GM12872 (cell line): ENCODE results near the gene DHH.

Source experiments
- CTCF ChIP-seq: IDR thresholded peaks from 3 replicates; pipeline ENCODE4 v1.5.1; 2011; ENCODE audit warnings: low read depth, mild to moderate bottlenecking, low read length, moderate library complexity; ENCODE audit not compliant: insufficient read depth

The DHH gene

GRCh38 chr12:49060237-49061156 lies 34.1 kb downstream of the DHH start, which contains the start of gene KMT2D:
Gene KMT2D (minus strand): TSS chr12:49060794. CDS start chr12:49055324, 5,470 bp downstream.
- TF ChIP-seq CTCF, result peak; percentile 38; the same call in 1 of the 3 replicates

GRCh38 chr12:49059299-49060171 lies 35.1 kb downstream of the DHH start:
- no peak for TF ChIP-seq CTCF

- no peak for TF ChIP-seq CTCF
Observed at GRCh38 chr12:49059045-49059298, 35.6 kb downstream of the DHH start.

- TF ChIP-seq CTCF, result no peak
Observed at GRCh38 chr12:49058366-49059044, 36.1 kb downstream of the DHH start.

GRCh38 chr12:49057888-49058287 lies 36.7 kb downstream of the DHH start:
- TF ChIP-seq CTCF, result no peak

- TF ChIP-seq CTCF, result no peak
Observed at GRCh38 chr12:49055978-49056754, 38.4 kb downstream of the DHH start.
